A549 treated with DMSO at 1 μM for 4 hours (cell line): Measurements from ENCODE around the gene USP17L15. TPM values are rescaled to one million over a fixed set of nuclear protein-coding genes. Genes with fewer than 3 reads are reported as not detected.

ENCODE experiments used
- total RNA-seq: library from RNA; stranded (reverse); fragments of 200-300 nt; extraction: Qiagen RNA extraction; gene quantifications from 5 replicates; pipeline ENCODE4 v1.2.3, GENCODE V29; 2022; ENCODE audit warnings: low read depth

USP17L15 gene
- total RNA-seq, result not detected in 5 replicates

GRCh38 chr4:9234085-9234484, at the start of gene USP17L15:
Gene USP17L15 (plus strand): TSS chr4:9234385. CDS start chr4:9234385, 0 bp downstream.

GRCh38 chr4:9210357-9210756, 23.8 kb upstream of the USP17L15 start, which contains the start of gene USP17L10:
Gene USP17L10 (plus strand): TSS chr4:9210657. CDS start chr4:9210657, 0 bp downstream.

GRCh38 chr4:9215105-9215504, 19.1 kb upstream of the USP17L15 start, which contains the start of gene USP17L11:
Gene USP17L11 (plus strand): TSS chr4:9215405. CDS start chr4:9215405, 0 bp downstream.

GRCh38 chr4:9219852-9220251, 14.3 kb upstream of the USP17L15 start, which contains the start of gene USP17L12:
Gene USP17L12 (plus strand): TSS chr4:9220152. CDS start chr4:9220152, 0 bp downstream.

GRCh38 chr4:9224596-9224995, 9.6 kb upstream of the USP17L15 start, which contains the start of gene USP17L13:
Gene USP17L13 (plus strand): TSS chr4:9224896. CDS start chr4:9224896, 0 bp downstream.

GRCh38 chr4:9243579-9243978, 9.4 kb downstream of the USP17L15 start, which contains the start of gene USP17L17:
Gene USP17L17 (plus strand): TSS chr4:9243879. CDS start chr4:9243879, 0 bp downstream.

GRCh38 chr4:9247953-9248680, 13.9 kb downstream of the USP17L15 start, which contains the start of gene USP17L18:
Gene USP17L18 (plus strand): TSS chr4:9248630. CDS start chr4:9248630, 0 bp downstream.

GRCh38 chr4:9253078-9253477, 18.9 kb downstream of the USP17L15 start, which contains the start of gene USP17L19:
Gene USP17L19 (plus strand): TSS chr4:9253378. CDS start chr4:9253378, 0 bp downstream.

GRCh38 chr4:9257824-9258223, 23.6 kb downstream of the USP17L15 start, which contains the start of gene USP17L20:
Gene USP17L20 (plus strand): TSS chr4:9258124. CDS start chr4:9258124, 0 bp downstream.

GRCh38 chr4:9262572-9262971, 28.4 kb downstream of the USP17L15 start, which contains the start of gene USP17L21:
Gene USP17L21 (plus strand): TSS chr4:9262872. CDS start chr4:9262872, 0 bp downstream.

GRCh38 chr4:9267319-9267718, 33.1 kb downstream of the USP17L15 start, which contains the start of gene USP17L22:
Gene USP17L22 (plus strand): TSS chr4:9267619. CDS start chr4:9267619, 0 bp downstream.

Other genes starting within 250 kb of the USP17L15 start
- gene FAM90A26, start 64.0 kb upstream of the USP17L15 start, total RNA-seq, result not detected in 5 replicates
- gene USP17L10, start 23.7 kb upstream of the USP17L15 start, total RNA-seq, result not detected in 5 replicates
- not detected in 5 replicates for gene USP17L11, start 19.0 kb upstream of the USP17L15 start, total RNA-seq
- not detected in 5 replicates for gene USP17L12, start 14.2 kb upstream of the USP17L15 start, total RNA-seq
- not detected in 5 replicates for gene USP17L13, start 9.5 kb upstream of the USP17L15 start, total RNA-seq
- not detected in 5 replicates for gene USP17L17, start 9.5 kb downstream of the USP17L15 start, total RNA-seq
- gene USP17L18, start 14.2 kb downstream of the USP17L15 start, total RNA-seq, result not detected in 5 replicates
- not detected in 5 replicates for gene USP17L19, start 19.0 kb downstream of the USP17L15 start, total RNA-seq
- gene USP17L20, start 23.7 kb downstream of the USP17L15 start, total RNA-seq, result not detected in 5 replicates
- gene USP17L21, start 28.5 kb downstream of the USP17L15 start, total RNA-seq, result not detected in 5 replicates
- not detected in 5 replicates for gene USP17L22, start 33.2 kb downstream of the USP17L15 start, total RNA-seq
- not detected in 5 replicates for gene USP17L24, start 90.8 kb downstream of the USP17L15 start, total RNA-seq
- not detected in 5 replicates for gene USP17L25, start 95.5 kb downstream of the USP17L15 start, total RNA-seq
- gene USP17L26, start 100.3 kb downstream of the USP17L15 start, total RNA-seq, result not detected in 5 replicates
- not detected in 5 replicates for gene USP17L5, start 105.0 kb downstream of the USP17L15 start, total RNA-seq
- not detected in 5 replicates for gene USP17L27, start 109.8 kb downstream of the USP17L15 start, total RNA-seq
- gene USP17L28, start 114.5 kb downstream of the USP17L15 start, total RNA-seq, result not detected in 5 replicates
- gene USP17L29, start 119.3 kb downstream of the USP17L15 start, total RNA-seq, result not detected in 5 replicates
- gene USP17L30, start 128.7 kb downstream of the USP17L15 start, total RNA-seq, result not detected in 5 replicates
- gene DEFB131A, start 210.0 kb downstream of the USP17L15 start, total RNA-seq, result not detected in 5 replicates